ENCODE results near the gene CSTPP1. TPM values are rescaled to one million over a fixed set of nuclear protein-coding genes. Genes with fewer than 3 reads are reported as not detected.
"Not testable (repeated sequence)": the region's sequence is repeated elsewhere in the genome, so short reads cannot be mapped to it uniquely, and the experiment has no call there.

The CSTPP1 gene
- total RNA-seq, 4 donors from 2014 or later = 19.1 to 27.0 (median 21.8) TPM

DNA sequence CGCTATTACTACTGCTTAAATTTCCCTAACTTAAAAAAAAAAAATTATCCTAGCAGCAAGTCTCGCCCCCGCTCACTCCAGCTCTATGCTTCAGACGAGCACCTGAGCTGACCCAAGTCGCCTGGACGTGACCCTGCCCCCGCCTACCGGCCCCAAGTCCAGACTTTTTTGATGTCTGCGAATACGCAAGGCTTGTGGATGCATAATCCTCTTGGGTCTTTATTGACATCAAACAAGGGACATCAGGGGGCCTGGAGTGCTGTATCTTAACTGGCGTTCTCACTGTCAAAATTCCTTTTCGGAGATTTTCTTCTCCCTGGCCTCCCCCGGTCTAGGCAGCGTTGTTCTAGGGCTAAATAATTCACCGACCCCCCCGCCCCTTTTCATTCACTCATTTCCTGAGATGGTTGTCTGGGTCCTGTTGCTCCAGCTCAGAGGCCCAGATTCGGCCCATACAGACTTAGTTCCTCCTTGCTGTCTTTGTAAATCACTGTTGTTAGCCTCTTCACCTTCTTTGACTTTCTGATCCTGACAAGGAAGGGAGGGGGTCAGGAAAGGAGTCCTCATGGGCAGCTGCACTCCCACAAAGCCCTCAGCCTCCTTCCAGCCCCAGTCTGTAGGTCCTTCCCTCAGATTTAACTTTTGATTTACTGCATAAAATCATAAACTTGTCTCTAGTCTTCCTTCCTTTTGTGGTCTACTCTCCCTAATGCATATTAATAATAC, 17.6 kb upstream of the CSTPP1 start:
- 21 to 31% methylated on average over 12 to 16 of the region's 17 CpGs for WGBS, 2 donors (ENCODE audit: low coverage in 1 of 2)
- no peak for ATAC-seq
- peaks cover 0 to 63% (median 18%) of the 10 kb centered on the region in 3 donors for H3K4me1 ChIP-seq

DNA sequence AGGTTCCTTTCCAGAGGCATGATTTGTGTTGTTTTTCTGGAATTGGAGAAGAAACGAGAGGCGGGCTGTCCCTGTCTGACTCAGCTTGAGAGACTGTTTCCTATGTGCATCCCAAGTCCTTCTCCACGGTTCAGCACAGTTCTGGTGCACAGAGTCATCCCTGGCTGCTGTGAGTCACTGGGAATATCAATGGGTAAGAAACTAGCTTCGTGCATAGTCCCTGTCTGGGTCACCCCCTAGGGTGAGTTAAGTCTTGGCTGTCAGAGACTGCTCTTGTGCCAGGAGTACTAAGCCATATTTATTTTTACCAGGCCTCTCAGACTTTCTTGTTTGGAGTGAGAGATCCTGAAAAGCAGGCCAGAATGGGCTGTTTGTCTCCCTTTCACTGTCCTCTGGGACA, 15.8 kb upstream of the CSTPP1 start:
- H3K27ac ChIP-seq = peak overlapping the region in 3 of 4 donors; percentile 58 to 69 (median 59)
- ATAC-seq = peak; percentile 69
- no peaks in the 10 kb centered on the region for H3K36me3 ChIP-seq
- H3K9me3 ChIP-seq = no peaks in the 10 kb centered on the region
- WGBS, 2 donors (ENCODE audit: low coverage in 1 of 2) = 10 to 14% methylated on average over 2 of the region's 4 CpGs
- peaks cover 24% of the 10 kb centered on the region for H3K27me3 ChIP-seq
- H3K4me1 ChIP-seq = peaks cover 0 to 55% (median 18%) of the 10 kb centered on the region in 3 donors
- TF ChIP-seq, protein P1, sequence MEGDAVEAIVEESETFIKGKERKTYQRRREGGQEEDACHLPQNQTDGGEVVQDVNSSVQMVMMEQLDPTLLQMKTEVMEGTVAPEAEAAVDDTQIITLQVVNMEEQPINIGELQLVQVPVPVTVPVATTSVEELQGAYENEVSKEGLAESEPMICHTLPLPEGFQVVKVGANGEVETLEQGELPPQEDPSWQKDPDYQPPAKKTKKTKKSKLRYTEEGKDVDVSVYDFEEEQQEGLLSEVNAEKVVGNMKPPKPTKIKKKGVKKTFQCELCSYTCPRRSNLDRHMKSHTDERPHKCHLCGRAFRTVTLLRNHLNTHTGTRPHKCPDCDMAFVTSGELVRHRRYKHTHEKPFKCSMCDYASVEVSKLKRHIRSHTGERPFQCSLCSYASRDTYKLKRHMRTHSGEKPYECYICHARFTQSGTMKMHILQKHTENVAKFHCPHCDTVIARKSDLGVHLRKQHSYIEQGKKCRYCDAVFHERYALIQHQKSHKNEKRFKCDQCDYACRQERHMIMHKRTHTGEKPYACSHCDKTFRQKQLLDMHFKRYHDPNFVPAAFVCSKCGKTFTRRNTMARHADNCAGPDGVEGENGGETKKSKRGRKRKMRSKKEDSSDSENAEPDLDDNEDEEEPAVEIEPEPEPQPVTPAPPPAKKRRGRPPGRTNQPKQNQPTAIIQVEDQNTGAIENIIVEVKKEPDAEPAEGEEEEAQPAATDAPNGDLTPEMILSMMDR (IDR thresholded peaks at IDR 0.05) = no peak
- peak; percentile 80 for TF ChIP-seq POLR2AphosphoS5 (IDR thresholded peaks at IDR 0.05)
- H3K4me3 ChIP-seq = no peak overlapping the region

More for the DNA sequence above, 17.6 kb upstream of the CSTPP1 start:
- TF ChIP-seq POLR2AphosphoS5 (IDR thresholded peaks at IDR 0.05) = no peak
- TF ChIP-seq, protein P1 (IDR thresholded peaks at IDR 0.05) = no peak
- no peak for TF ChIP-seq EP300 (IDR thresholded peaks at IDR 0.05)
- no peak for TF ChIP-seq POLR2A (IDR thresholded peaks at IDR 0.05)
- Histone ChIP-seq H3K36me3 (no peaks in the 10 kb centered on the region), H3K9me3 (no peaks in the 10 kb centered on the region), H3K27ac (peak overlapping the region in 3 of 4 donors; percentile 25 to 78 (median 41)), H3K27me3 (peaks cover 35% of the 10 kb centered on the region), H3K4me3 (peak overlapping the region; percentile 56 to 66)

DNA sequence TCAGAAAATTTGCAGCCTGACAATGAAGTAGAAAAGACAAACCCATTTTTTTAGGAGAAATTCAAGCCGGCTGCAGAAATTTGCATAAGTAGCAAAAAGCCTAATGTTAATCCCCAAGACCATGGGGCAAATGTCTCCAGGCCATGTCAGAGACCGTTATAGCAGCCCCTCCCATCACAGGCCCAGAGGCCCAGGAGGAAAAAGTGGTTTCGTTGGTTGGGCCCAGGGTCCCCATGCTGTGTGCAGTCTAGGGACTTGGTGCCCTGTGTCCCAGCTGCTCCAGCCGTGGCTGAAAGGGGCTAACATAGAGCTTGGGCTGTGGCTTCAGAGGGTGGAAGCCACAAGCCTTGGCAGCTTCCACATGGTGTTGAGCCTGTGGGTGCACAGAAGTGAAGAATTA, 8.6 kb upstream of the CSTPP1 start:
- not testable (repeated sequence) for ATAC-seq, H3K36me3 ChIP-seq, H3K27me3 ChIP-seq, H3K9me3 ChIP-seq, H3K27ac ChIP-seq, H3K4me1 ChIP-seq, H3K4me3 ChIP-seq
- 80 to 85% methylated on average over 1 to 2 of the region's 4 CpGs for WGBS, 2 donors (ENCODE audit: low coverage in 1 of 2)

DNA sequence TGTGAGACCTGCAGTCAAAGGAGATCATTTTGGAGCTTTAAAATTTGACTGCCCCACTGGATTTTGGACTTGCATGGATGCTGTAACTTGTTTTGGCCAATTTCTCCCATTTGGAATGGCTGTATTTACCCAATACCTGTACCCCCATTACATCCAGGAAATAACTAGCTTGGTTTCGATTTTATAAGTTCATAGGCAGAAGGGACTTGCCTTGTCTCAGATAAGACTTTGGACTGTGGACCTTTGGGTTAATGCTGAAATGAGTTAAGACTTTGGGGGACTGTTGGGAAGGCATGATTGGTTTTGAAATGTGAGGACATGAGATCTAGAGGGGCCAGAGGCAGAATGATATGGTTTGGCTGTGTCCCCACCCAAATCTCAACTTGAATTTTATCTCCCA, 7.9 kb upstream of the CSTPP1 start:
- H3K9me3 ChIP-seq, H3K27me3 ChIP-seq, H3K4me1 ChIP-seq, H3K36me3 ChIP-seq, ATAC-seq, H3K27ac ChIP-seq, H3K4me3 ChIP-seq: not testable (repeated sequence)
- 58 to 63% methylated on average over 1 of the region's 1 CpG for WGBS, 2 donors (ENCODE audit: low coverage in 1 of 2)

DNA sequence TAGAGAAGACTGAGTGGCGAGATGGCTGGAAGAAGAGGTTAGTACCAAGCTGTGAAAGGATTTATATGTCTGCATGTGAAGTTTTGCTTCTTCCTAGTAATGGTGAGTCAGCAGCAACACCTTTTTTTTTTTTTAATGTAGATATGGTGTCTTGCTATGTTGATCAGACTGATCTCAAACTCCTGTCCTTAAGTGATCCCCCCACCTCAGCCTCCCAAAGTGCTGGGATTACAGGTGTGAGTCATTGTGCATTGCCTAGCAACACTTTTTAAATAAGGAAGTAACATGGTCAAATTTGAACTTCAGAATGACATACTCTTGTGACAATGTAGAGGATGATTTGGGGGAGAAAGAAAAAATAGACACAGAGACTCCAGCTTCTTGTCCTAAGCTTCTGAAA, 6.5 kb upstream of the CSTPP1 start:
- Histone ChIP-seq H3K36me3 (no peaks in the 10 kb centered on the region), H3K4me3 (no peak overlapping the region), H3K9me3 (no peaks in the 10 kb centered on the region), H3K27ac (no peak overlapping the region), H3K27me3 (peaks cover 4% of the 10 kb centered on the region), H3K4me1 (no peaks in the 10 kb centered on the region)
- TF ChIP-seq POLR2A (IDR thresholded peaks at IDR 0.05) (no peak), POLR2AphosphoS5 (IDR thresholded peaks at IDR 0.05) (no peak), EP300 (IDR thresholded peaks at IDR 0.05) (no peak)
- TF ChIP-seq, protein P1 (IDR thresholded peaks at IDR 0.05) = no peak
- ATAC-seq = no peak
- 70 to 92% methylated on average over 1 of the region's 1 CpG for WGBS, 2 donors (ENCODE audit: low coverage in 1 of 2)

DNA sequence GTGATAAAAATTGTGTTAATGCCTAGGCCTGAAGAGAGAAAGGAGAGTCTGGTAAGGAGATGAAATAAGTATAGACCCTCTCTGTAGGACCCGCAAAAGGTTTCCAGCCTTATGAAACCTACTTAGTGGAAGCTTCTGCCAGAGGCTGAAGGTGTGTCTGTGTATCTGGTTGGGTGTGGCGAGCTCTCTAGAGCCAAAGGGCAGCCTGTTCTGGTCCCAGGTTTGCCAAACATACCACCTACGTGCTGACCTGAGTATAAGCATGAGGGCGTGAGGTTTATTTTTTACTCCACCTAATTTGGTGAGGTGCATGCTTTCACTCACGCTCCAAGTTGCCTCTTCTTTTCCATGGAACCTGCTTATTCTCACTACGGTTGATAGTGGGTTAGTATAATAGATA, 5.6 kb downstream of the CSTPP1 start:
- no peaks in the 10 kb centered on the region for H3K9me3 ChIP-seq
- H3K36me3 ChIP-seq = peaks cover 0 to 10% of the 10 kb centered on the region in 2 donors
- no peak overlapping the region for H3K27ac ChIP-seq
- 96 to 100% methylated on average over 3 to 6 of the region's 6 CpGs for WGBS, 2 donors (ENCODE audit: low coverage in 1 of 2)
- H3K4me3 ChIP-seq = no peak overlapping the region
- peaks cover 0 to 13% (median 0%) of the 10 kb centered on the region in 3 donors for H3K4me1 ChIP-seq
- TF ChIP-seq, protein P1 (IDR thresholded peaks at IDR 0.05) = no peak
- no peak for TF ChIP-seq EP300 (IDR thresholded peaks at IDR 0.05)
- ATAC-seq = no peak
- H3K27me3 ChIP-seq = no peaks in the 10 kb centered on the region

Measured in gastroesophageal sphincter (tissue), 4 donors.